ENCODE data around the gene ABR.
"Not testable (repeated sequence)": the region's sequence is repeated elsewhere in the genome, so short reads cannot be mapped to it uniquely, and the experiment has no call there.

Gene ABR

DNA sequence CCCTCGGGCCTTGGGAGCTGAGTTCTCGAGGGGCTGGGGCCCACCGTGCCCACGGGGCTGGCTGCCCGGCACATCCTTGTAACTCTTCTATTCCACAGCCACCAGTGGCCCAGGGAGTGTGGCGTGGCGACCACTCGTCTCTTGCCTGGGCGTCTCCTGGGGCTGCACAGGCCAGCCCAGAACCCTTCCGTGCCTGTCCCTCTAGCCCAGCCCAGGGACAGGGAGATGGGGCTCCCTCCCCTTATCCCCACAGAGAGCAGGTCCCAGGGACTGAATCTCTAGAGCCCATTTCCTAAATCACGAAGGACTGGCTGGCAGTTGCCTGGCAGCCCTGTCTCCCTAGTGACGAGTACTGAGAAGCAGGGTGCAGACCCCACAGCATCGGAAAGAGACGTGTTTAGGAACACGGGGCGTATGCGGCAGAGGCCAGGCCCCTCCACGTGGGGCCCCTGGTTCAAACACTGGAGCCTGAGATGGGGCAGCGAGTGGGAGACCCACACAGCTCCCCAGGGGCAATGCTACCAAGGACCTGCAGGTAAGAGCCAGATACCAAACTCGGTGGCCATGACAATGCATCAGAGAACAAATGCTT lies 131.8 kb downstream of the ABR start:
- DNase-seq (ENCODE audit: low spot score), result no peak

DNA sequence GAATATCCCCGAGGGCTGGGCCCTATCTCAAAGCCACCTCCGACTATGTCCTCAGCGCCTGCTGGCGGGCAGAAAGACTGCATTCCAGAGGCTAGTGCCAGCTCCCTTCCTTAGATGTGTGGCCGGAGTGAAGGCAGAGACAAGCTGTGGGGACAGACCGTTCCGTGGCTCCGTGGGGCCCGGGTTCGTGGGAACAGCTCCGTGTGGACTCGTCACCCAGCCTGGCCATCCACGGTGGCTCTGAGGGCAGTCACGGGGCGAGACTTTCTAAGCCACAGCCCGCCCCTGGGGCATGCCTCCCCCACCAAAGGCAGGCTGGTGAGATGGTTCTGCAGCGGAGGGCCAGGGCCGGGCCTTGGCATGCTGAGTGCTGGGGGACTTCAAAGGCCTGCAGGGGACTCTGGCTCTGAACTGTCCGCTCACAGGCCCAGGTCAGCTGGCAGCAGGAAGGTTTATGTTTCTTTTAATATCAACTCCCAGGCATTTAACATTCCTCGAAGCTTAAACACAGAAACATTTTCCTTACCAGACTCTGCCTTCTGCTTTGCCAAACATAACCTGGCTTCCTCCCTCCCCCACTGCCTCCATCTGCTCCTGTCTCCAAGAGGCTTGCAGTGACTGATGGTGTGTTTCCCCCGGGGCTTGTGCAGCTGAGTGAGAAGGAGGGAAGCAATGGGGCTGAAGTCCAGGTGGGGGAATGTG lies 132.5 kb downstream of the ABR start:
- DNase-seq (ENCODE audit: low spot score), result no peak

DNA sequence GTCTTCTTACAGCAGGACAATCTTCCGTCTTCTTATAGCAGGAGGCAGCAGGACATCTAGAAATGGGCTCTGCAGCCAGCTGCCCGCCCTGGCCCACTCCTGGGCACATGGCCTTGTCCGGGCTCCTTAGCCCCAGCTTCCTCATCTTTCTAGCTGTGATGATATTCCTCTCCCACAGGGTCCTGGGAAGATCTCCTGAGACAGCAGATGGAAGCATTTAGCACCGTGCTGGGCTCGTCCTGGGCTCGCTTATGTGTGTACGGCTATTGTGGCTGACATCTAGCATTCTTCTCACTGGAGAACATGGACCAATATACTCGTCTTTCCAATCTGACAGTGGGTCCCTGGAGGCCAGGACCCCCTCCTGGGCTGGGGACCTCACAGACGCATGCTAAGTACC lies 134.3 kb downstream of the ABR start:
- DNase-seq (ENCODE audit: low spot score), result no peak

DNA sequence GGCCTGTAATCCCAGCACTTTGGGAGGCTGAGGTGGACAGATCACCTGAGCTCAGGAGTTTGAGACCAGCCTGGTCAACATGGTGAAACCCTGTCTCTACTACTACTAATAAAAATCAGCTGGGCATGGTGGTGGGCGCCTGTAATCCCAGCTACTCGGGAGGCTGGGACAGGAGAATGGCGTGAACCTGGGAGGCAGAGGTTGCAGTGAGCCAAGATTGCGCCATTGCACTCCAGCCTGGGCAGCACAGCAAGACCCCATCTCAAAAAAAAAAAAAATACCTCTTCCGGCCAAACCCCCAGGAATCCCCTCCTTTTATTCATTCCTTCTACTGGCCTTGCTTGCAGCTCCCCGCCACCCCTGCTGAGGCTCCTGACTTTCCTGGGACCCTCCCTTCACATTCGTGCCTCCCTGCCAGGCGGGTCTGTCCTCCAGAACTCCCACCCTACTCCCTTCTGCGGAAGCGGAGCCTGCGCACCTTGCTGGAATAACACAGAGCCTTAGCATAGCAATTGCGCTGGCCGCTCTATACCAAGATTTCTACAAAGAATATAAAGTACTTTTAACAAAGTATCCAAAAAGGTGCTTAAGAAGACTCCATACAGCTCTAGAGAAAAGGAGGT lies 135.3 kb downstream of the ABR start:
- not testable (repeated sequence) for DNase-seq (ENCODE audit: low spot score)

DNA sequence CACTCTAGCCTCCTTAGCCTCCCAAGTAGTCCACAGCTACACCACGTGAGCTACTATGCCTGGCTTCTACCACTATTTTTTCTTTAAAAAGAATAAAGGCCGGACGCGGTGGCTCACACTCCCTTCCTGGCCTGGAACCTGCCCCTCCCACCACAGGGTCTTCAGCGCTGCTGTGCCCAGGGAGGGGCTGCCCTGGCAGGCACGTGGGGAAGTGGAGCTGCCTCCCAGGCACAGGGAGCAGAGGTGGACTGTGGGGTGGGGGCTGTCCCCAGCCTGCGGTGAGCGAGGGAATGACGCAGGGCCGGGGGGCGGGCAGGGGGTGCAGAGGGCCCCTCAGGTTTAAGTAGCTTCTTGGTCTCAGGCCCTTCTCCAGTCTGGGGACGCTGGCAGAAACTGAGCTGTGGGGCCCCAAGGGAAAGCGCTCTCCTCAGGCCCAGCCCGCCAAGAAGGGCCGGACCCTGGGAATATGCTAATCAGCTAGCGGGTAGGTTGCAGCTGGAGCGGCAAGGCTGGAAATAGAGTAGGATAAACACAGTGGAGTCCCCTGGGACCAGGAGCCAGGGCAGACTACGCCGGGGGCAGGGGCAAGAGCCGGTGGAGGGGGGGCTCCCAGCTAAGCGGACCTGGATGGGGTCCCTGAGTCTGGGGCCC lies 136.1 kb downstream of the ABR start:
- no peak for DNase-seq (ENCODE audit: low spot score)

DNA sequence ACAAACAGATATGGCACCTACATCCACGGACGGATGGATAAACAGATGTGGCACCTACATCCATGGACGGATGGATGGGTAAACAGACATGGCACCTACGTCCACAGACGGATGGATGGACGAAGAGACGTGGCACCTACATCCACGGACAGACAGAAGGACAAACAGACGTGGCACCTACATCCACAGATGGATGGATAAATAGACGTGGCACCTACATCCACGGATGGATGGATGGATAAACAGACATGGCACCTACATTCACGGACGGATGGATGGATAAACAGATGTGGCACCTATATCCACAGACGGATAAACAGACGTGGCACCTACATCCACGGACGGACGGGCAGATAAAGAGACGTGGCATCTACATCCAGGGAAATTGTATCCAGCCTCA lies 137.3 kb downstream of the ABR start:
- DNase-seq (ENCODE audit: low spot score), result no peak

DNA sequence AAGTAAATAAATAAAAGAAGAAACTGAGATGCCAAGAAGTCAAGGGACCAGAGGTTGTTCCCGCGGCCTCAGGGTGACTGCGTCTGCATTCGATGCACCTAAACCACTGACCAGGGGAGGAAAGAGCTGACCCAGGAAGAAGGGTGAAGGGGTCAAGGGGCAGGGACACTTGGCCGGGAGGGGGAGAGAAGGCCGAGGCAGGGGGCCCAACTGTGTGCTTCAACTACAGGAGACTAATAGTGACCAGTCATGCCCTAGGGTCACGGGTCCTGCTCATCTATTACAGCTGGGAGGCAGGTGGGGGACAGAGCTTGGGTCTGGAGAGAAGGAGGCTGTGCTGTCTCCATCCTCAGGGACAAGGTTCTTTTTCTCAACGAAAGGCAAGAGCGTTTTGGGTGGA lies 138.0 kb downstream of the ABR start:
- DNase-seq (ENCODE audit: low spot score), result no peak

DNA sequence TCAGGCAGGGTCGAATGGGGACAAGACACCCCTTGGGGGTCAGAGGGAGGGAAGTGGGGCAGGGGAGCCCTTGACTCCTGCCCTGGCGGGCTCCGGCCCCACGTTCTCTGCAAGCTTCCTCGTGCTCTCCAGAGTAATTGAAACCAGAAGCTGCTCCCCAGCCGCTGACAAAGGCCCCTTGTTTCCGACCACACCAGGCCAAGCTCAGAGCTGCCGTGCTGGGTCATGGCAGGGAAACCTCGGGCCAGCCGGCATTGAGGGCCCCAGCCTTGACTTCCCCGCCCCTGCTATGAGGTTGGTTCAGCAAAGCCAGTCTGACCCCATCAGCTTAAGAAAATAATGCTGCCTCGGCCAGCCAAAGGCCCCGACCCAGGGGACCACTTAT lies 139.6 kb downstream of the ABR start:
- DNase-seq (ENCODE audit: low spot score), result no peak

DNA sequence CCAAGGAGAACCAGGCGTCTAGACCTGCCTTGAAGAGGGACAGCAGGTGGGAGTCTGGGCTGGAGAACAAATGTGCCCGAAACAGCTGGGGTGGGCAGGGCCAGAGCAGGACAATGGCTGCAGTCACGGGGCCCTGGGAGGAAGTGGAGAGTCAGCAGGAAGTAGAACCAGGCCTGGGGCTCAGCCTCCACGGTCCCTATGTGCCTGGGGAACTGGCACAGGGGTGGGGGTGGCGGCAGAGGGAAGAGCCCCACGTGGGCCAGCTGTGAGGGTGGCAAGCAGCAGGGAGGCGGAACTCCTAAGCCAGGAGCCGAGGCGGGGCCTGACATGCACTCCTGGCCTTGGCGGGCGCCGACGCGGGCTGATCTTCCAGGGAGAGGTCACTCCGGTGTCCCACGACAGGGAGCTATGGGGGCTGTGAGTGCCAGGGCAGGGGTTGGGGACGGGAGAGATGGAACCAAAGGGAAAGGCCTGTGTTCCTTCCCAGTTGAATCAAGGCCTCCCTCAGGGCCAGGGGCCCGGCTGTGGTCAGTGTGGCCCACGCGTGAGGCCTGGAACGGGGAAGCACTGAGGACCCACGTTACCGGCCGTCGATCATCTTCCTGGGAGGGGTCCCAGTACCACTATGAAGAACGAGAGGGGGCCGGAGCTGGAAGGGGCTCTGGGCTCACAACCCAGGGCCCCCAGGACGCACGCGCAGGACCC lies 140.1 kb downstream of the ABR start:
- DNase-seq (ENCODE audit: low spot score), result no peak

DNA sequence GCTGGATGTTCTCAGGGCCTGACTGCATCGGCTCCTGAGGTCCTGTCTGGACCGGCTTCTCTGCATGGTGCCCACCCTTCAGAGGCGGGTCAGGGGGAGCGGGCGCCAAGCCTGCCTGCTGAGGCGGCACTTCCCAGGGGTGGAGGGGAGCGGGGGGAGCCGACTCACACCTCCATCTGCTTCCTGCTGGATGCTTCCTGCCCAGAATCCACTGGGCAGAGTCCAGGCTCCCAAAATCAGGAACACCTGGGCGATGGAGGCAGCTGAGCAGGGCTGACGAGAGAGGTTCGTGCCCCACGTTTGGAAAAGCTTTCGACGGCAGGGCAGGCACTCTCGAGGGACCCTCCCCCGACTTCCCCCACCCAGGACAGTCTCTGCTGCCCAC lies 140.7 kb downstream of the ABR start:
- DNase-seq (ENCODE audit: low spot score), result no peak

DNA sequence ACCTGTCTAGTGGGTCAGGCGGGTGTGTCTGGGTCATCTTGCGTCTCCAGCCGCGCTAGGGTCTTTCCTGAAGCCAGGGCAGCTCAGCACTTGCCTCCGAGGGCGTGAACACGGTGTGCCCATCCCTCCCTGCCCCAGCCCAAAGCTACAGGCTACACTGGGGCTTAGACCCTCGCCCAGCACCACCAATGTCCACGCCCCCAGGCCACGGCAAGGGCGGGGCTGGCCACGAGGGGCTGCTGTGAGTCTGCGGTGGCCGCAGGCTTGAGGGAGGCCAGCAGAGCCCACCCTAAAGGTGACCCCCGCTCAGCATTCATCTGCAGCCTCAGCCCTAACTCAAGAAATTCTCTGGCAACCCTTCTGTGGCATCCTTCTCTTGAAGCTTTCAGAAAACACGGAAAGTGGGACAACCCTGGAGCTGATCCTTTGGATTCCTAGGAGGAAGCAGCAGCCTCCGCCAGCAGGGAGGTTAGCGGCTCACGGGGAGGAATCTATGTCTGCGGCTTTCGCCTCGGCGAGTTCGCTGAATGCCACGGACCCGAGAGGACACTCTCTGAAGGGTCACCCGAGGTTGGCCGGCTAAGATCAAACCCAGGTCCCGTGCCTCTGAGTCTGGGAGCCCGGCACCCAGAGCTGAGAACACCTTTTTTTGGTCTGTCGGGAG lies 141.2 kb downstream of the ABR start:
- no peak for DNase-seq (ENCODE audit: low spot score)

DNA sequence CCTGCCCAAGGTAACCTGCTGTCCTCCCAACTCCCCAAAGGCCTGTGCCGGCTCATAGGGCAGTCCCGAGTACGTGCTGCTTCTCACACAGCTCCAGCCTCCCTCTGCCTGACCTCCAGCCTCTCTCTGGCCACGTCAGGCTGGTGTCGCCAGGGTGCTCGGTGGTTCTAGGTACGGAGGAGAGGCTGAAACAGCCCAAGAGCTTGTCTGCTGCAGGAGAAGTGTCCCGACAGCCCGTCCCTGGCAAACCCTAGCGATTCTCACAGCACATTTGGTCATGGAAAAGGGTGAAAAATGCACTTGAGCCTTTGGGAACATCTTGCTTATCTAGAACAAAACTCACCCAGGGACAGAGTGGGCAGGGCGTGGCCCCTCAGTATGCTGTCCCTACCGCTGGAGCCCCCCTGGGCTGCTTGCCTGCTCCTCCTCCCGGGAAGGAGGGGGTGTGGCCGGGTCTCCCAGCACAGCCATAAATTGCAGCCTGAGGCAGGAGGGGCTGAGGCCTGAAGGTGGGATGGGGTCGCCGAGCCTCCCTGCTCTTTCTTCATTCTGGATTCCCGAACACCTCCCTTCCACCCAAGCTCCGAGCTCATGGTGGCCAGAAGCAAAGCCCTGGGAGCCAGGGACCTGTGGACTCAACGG lies 142.4 kb downstream of the ABR start:
- DNase-seq (ENCODE audit: low spot score), result no peak

DNA sequence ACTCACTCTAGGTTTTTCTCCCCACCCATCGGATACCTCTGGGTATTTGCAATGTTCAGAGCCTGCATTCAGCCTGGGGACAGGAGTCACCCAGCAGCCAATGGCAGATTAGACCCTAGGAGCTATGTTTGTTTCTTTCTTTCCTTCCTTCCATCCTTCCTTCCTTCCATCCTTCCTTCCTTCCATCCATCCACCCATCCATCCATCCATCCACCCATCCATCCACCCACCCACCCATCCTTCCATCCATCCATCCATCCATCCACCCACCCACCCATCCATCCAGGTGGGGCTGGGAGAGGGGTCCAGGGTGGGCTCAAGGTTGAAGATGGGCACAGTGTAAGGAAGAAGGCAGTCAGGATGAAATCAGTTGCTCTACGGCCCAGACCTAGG lies 142.9 kb downstream of the ABR start:
- DNase-seq (ENCODE audit: low spot score), result no peak

DNA sequence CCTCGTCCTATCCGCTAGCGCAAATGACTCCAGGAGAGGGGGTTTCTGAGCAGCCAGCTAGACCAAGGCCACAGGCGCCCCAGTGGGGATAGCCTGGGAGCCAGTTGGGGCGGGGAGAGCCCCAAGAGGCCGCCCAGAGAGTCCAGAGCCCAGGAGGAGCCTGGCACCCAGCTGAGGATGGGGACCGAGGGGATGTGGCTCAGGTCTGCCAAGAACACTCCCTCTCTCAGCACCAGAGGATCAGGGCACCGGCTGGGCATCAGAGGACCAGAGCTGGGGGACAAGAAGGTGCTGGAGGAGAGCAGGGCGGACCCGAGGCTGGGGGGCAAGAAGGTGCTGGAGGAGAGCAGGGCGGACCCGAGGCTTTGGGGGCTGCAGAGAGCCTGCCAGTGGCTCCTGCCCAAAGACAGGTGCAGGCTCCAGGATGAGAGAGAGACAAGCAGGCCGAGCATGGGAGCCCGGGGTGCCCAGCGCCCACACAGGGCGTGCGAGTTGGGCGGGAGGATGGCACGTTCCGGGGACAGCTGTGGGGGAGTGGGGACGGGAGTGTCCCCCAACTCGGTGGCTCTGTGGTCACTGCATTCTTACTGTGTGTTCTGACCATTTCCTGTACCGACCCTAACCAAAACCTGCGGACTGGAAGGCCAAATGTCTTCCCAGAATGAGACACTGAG lies 143.5 kb downstream of the ABR start:
- no peak for DNase-seq (ENCODE audit: low spot score)

DNA sequence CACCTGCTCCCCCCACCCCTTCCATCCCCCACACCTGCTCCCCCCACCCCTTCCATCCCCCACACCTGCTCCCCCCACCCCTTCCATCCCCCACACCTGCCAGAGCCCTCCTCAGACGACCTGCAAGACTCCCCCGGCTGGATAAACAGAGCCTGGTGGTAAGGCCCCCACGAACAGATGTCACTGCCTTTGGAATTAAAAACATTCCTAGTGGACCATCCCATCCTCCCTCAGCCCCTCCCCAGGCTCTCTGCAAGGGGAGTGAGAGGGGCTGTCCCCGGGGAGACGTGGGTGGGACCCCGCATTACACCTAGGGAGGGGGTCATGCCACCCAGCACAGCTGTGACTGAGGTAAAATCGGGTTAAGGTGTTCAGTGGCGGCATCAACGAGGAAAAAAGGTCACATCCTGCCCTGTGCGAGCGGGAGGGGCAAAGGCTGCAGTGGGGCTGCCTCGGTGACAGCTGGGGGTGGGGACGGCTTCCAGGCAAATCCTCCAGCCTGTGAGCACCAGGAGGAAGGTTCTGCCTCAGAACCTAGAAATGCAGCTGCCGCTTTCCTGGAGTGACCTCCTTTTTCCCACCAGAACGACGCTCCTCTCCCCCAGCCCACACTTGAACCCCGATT lies 144.1 kb downstream of the ABR start:
- DNase-seq (ENCODE audit: low spot score), result no peak

DNA sequence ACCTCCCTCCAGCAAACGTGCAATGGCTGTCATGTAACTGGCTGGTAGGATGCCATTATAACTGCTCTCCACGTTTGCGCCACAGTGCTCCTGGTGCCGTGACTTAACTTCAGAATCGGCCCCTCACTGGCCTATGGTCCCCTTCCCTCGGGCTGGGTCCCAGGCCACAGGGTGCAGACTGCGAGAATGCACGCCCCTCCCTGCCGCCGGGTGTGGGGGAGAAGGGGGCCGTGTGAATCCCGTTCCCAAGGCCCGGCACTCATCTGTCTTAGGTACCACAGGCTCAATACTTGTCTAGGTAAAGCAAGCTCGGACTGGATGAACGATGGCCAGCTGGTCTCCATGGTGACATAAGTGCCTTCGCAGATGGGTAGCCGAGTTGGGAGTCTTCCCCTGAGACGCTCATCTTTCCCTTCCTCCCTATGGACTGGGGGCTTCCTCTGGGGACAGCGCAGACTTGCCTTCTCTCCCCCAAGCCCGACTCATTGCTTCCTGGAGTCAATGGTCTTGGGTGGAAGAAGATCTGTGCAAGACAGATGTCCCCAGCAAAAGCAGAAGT lies 145.1 kb downstream of the ABR start:
- no peak for DNase-seq (ENCODE audit: low spot score)

DNA sequence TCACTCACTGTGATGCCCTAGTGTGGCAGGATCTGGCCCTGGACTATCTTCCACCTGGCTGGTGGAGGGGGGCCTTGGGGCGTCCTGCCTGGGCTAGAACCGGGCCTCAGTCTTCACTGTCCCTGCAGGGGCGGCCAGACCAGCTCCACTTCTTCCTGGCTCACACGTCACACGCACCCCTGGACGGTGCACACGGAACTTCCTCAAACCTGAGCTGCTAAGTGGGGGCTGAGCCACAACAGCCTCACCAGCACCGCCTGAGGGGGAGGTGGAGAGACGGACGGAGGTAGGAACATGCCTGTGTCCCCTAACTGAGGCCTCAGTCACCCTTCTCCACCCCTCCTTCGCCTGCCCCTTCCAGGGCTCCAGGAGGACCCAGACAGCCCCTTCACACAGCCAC lies 146.3 kb downstream of the ABR start:
- DNase-seq (ENCODE audit: low spot score), result no peak

DNA sequence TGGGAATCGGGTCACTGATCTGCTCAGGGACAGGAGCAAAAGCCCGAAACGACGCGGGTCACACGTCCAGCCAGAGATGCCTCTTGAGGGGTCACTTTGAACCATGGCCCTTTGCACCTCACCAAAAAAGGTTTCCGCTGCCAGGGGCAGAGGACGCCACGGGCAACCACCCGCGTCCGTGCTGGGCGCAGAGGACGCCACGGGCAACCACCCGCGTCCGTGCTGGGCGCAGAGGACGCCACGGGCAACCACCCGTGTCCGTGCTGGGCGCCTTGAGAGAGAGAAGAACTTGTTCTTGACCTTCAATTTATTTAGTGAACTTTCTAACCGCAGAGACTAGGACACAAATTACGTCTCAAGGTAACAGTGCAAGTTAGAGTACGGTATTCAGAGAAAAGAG lies 147.4 kb downstream of the ABR start:
- DNase-seq (ENCODE audit: low spot score), result no peak

DNA sequence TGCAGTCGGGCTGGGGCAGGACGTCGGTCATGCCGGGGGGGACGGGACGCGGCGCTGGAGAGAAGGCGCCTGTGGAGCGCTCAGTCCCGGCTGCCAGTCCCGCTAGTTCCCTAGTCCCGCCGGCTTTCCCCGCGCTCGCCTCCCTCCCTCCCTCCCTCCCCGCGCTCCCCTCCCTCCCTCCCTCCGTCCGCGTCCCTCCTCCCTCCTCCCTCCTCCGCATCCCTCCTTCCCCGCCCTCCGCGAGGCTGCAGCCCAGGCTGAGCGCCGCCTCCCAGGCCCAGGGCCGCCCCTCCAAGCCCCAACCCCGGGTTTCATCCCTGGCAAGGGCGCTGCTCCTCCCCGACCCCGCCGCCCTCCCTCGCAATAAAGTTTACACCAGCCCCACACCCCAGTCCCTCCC lies 148.1 kb downstream of the ABR start:
- no peak for DNase-seq (ENCODE audit: low spot score)

Data from hematopoietic multipotent progenitor cell treated with erythropoietin and hydrocortisone succinate and interleukin-3 and kit ligand, for 15 days (in vitro differentiated cells).